ENCODE measurements around the gene RAB11FIP3. TPM values are rescaled to one million over a fixed set of nuclear protein-coding genes. Genes with fewer than 3 reads are reported as not detected.
A peak's percentile ranks its signal among the peaks of the same experiment; 100 is the strongest.
"Not testable (repeated sequence)": the region's sequence is repeated elsewhere in the genome, so short reads cannot be mapped to it uniquely, and the experiment has no call there.

Gene RAB11FIP3
- polyA plus RNA-seq, 2 of the 4 experiments (the other 2 are of a cell fraction), result 6.7 to 18.0 TPM

DNA sequence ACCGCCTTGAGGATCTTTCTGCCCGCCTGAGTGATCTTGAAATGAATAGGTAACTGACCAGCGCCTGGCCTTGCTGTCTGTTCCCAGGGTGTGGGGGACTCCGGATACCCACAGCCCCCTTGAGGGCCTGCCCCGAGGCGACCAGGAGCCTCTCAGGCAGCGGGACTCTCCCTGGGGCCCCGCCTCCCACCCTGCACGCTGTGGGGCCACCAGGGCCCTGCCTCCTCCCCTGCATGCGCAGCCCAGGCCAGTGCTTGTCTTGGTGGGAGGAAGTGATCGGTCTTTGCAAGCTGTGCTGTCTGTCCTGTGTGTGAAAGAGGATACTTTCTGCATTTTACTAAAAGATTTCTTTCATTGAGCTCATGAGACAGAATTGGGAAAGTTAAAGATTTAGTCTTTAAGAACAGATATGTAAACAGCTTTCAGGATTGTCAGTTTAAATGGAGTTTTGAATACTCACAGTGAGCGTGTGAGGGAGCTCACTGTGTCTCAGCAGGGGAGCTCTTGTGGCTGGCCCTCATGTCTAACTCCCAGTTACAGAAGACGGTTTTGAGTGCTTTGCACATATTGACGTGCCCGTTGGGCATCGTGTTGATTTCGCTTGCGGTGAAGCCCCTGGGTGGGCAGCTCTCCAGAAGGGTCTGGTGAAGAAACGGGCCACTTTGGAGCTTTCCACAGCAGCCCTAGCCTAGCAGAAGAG, 65.9 kb downstream of the RAB11FIP3 start:
- TF ChIP-seq CBX8 (IDR thresholded peaks at IDR 0.05) (no peak), REST (IDR thresholded peaks at IDR 0.05) (no peak), FOSL2 (IDR thresholded peaks at IDR 0.05) (no peak), FOSL2 (CRISPR knock-in tag; IDR thresholded peaks at IDR 0.05) (no peak), FOXS1 (CRISPR knock-in tag; IDR thresholded peaks at IDR 0.05) (no peak), GATA3 (IDR thresholded peaks at IDR 0.05; ENCODE audit: borderline replicate concordance) (no peak)
- WGBS (ENCODE audit: missing lambda C conversion rate), result 85% methylated on average over 18 of the region's 19 CpGs
- ChIA-PET POLR2A (no interaction called here), CTCF (interaction anchor here (0.6 to 4.8 kb wide), 3 partner anchors 8 to 79 kb away, joined by 3 to 30 read pairs (median 6); no protein-coding TSS in a partner anchor)
- Histone ChIP-seq H3K4me3 (no peak overlapping the region), H3K9me3 (no peaks in the 10 kb centered on the region), H3K4me2 (no peak overlapping the region), H3K4me1 (no peaks in the 10 kb centered on the region), H3K27ac (no peak overlapping the region)
- no peak for FAIRE-seq
- no peak for ATAC-seq
- no peak for DNase-seq (ENCODE audit: low read depth in 1 of 2, low spot score in 1 of 2)

GRCh38 chr16:492211-492875, 66.9 kb downstream of the RAB11FIP3 start:
- peak in 1 of 2 experiments; percentile 55; a peak in 1 of 6 replicates for ATAC-seq
- no peak overlapping the region for H3K4me3 ChIP-seq
- H3K27ac ChIP-seq, result no peak overlapping the region
- CTCF ChIA-PET, result interaction anchor here (0.8 kb wide), 1 partner anchor 9 kb away, joined by 3 read pairs; no protein-coding TSS in a partner anchor
- 94% methylated on average over 29 of the region's 30 CpGs for WGBS (ENCODE audit: missing lambda C conversion rate)
- no peaks in the 10 kb centered on the region for H3K4me1 ChIP-seq
- no peak for FAIRE-seq
- no peaks in the 10 kb centered on the region for H3K9me3 ChIP-seq
- DNase-seq (ENCODE audit: low read depth in 1 of 2, low spot score in 1 of 2), result no peak
- POLR2A ChIA-PET, result no interaction called here
- TF ChIP-seq NPAS2 (CRISPR knock-in tag; IDR thresholded peaks at IDR 0.05; ENCODE audit: borderline replicate concordance) (no peak), HDAC2 (IDR thresholded peaks at IDR 0.05) (no peak), HES2 (IDR thresholded peaks at IDR 0.05) (no peak), FOXS1 (CRISPR knock-in tag; IDR thresholded peaks at IDR 0.05) (no peak), KDM5A (IDR thresholded peaks at IDR 0.05) (no peak), CEBPB (IDR thresholded peaks at IDR 0.05) (no peak), MAX (IDR thresholded peaks at IDR 0.05) (no peak), HOXA7 (CRISPR knock-in tag; IDR thresholded peaks at IDR 0.05) (no peak), HOXB5 (CRISPR knock-in tag; IDR thresholded peaks at IDR 0.05) (no peak), RAD21 (conservative IDR thresholded peaks at IDR 0.05 in 1 of 2, IDR thresholded peaks at IDR 0.05 in 1 of 2) (no peak), RFX5 (IDR thresholded peaks at IDR 0.05) (no peak), NFE2L2 (conservative IDR thresholded peaks at IDR 0.05; ENCODE audit: low read length) (no peak), PHF8 (IDR thresholded peaks at IDR 0.05; ENCODE audit: borderline replicate concordance, low read depth) (no peak), CBX8 (IDR thresholded peaks at IDR 0.05) (no peak), TP53 (CRISPR knock-in tag; IDR thresholded peaks at IDR 0.05) (no peak), CTCF (IDR thresholded peaks at IDR 0.05) (no peak)
- no peak overlapping the region for H3K4me2 ChIP-seq

DNA sequence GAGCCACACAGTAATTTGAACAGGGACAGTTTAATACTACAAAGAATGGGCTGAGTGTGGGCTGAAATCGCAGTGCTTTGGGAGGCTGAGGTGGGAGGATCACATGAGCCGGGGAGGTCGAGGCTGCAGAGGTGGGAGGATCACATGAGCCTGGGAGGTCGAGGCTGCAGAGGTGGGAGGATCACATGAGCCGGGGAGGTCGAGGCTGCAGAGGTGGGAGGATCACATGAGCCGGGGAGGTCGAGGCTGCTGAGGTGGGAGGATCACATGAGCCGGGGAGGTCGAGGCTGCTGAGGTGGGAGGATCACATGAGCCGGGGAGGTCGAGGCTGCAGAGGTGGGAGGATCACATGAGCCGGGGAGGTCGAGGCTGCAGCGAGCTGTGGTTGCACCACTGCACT, 69.2 kb downstream of the RAB11FIP3 start:
- CTCF ChIA-PET, result interaction anchor here (0.6 to 1.6 kb wide), 7 partner anchors 17 to 104 kb away, joined by 3 to 6 read pairs (median 4); partner anchors contain the start of gene RAB11FIP3

More for the DNA sequence above, 69.2 kb downstream of the RAB11FIP3 start:
- WGBS (ENCODE audit: missing lambda C conversion rate), result 79% methylated on average over 15 of the region's 15 CpGs
- H3K9me3 ChIP-seq; H3K4me1 ChIP-seq; H3K4me2 ChIP-seq; H3K4me3 ChIP-seq; H3K27ac ChIP-seq; DNase-seq (ENCODE audit: low read depth in 1 of 2, low spot score in 1 of 2); POLR2A ChIA-PET: not testable (repeated sequence)
- FAIRE-seq (peak; percentile 77), ATAC-seq (0 out of 6 replicates have a peak, but pooled peaks of 1 of the 2 experiments have one; percentile 41)

All from A549 (cell line).